ENCODE measurements around the gene SS18L1.

GRCh38 chr20:62230276-62230675 lies 86.7 kb downstream of the SS18L1 start:
- TF ChIP-seq, protein P1, sequence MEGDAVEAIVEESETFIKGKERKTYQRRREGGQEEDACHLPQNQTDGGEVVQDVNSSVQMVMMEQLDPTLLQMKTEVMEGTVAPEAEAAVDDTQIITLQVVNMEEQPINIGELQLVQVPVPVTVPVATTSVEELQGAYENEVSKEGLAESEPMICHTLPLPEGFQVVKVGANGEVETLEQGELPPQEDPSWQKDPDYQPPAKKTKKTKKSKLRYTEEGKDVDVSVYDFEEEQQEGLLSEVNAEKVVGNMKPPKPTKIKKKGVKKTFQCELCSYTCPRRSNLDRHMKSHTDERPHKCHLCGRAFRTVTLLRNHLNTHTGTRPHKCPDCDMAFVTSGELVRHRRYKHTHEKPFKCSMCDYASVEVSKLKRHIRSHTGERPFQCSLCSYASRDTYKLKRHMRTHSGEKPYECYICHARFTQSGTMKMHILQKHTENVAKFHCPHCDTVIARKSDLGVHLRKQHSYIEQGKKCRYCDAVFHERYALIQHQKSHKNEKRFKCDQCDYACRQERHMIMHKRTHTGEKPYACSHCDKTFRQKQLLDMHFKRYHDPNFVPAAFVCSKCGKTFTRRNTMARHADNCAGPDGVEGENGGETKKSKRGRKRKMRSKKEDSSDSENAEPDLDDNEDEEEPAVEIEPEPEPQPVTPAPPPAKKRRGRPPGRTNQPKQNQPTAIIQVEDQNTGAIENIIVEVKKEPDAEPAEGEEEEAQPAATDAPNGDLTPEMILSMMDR (IDR thresholded peaks at IDR 0.05): no peak
- TF ChIP-seq POLR2A (IDR thresholded peaks at IDR 0.05): no peak
